ENCODE results near the gene NLK. TPM values are rescaled to one million over a fixed set of nuclear protein-coding genes. Genes with fewer than 3 reads are reported as not detected.

The NLK gene
- total RNA-seq, 1 experiment from 2014 or later: 28.0 TPM

GRCh38 chr17:28069061-28069460 is 26.6 kb downstream of the NLK start:
- Histone ChIP-seq H3K4me3 (ENCODE audit: low read depth in 2 of 2, low read length in 2 of 2) (no peak overlapping the region), H3K27ac (ENCODE audit: low read length) (no peak overlapping the region), H3K4me1 (ENCODE audit: control insufficient read depth, insufficient read depth, low read length) (no peaks in the 10 kb centered on the region), H3K27me3 (ENCODE audit: control insufficient read depth, insufficient read depth, low read length) (no peaks in the 10 kb centered on the region), H3K9me3 (ENCODE audit: control insufficient read depth, insufficient read depth, low read depth, low read length) (no peaks in the 10 kb centered on the region), H3K36me3 (ENCODE audit: control insufficient read depth, insufficient read depth, low read length) (no peaks in the 10 kb centered on the region)
- DNase-seq (ENCODE audit: low read depth, low spot score) (no peak), ATAC-seq (no peak)
- TF ChIP-seq TCF7L2 (IDR thresholded peaks at IDR 0.05; ENCODE audit: low read depth, low read length) (no peak), SIN3A (IDR thresholded peaks at IDR 0.05; ENCODE audit: borderline replicate concordance, insufficient read depth, low read depth, low read length) (no peak), REST (IDR thresholded peaks at IDR 0.05; ENCODE audit: insufficient read depth in 1 of 2, low read depth in 2 of 2, low read length in 1 of 2) (no peak), CTCF (IDR thresholded peaks at IDR 0.05) (no peak), POLR2AphosphoS5 (IDR thresholded peaks at IDR 0.05; ENCODE audit: low read depth, low read length) (no peak)
- in situ Hi-C loops (cut with HindIII; ENCODE audit: low pct_unique_long_range_greater_than_20kb, low sequenced_read_pairs): no loop called here
- CTCF ChIA-PET: no interaction called here
- intact Hi-C loops (cut with micrococcal nuclease; ENCODE audit: unreplicated experiment): loop anchor here (5.0 kb wide), 1 partner anchor 52 kb away; no protein-coding TSS in a partner anchor
- POLR2A ChIA-PET: no interaction called here
- BruUV-seq (replicated peaks): no TSS peak

- Histone ChIP-seq H3K4me1 (ENCODE audit: control insufficient read depth, insufficient read depth, low read length) (0 out of 2 replicates have a peak, but pooled peaks cover 5% of the 10 kb centered on the region), H3K9me3 (ENCODE audit: control insufficient read depth, insufficient read depth, low read depth, low read length) (no peaks in the 10 kb centered on the region), H3K27me3 (ENCODE audit: control insufficient read depth, insufficient read depth, low read length) (no peaks in the 10 kb centered on the region), H3K27ac (ENCODE audit: low read length) (no peak overlapping the region), H3K36me3 (ENCODE audit: control insufficient read depth, insufficient read depth, low read length) (no peaks in the 10 kb centered on the region), H3K4me3 (ENCODE audit: low read depth in 2 of 2, low read length in 2 of 2) (no peak overlapping the region)
- ChIA-PET CTCF (no interaction called here), POLR2A (no interaction called here)
- TF ChIP-seq CTCF (IDR thresholded peaks at IDR 0.05): no peak
- no peak for TF ChIP-seq SIN3A (IDR thresholded peaks at IDR 0.05; ENCODE audit: borderline replicate concordance, insufficient read depth, low read depth, low read length)
- TF ChIP-seq REST (IDR thresholded peaks at IDR 0.05; ENCODE audit: insufficient read depth in 1 of 2, low read depth in 2 of 2, low read length in 1 of 2): no peak
- TF ChIP-seq TCF7L2 (IDR thresholded peaks at IDR 0.05; ENCODE audit: low read depth, low read length): no peak
- no peak for TF ChIP-seq POLR2AphosphoS5 (IDR thresholded peaks at IDR 0.05; ENCODE audit: low read depth, low read length)
- DNase-seq (ENCODE audit: low read depth, low spot score) (no peak), ATAC-seq (no peak)
- no TSS peak for BruUV-seq (replicated peaks)
- in situ Hi-C loops (cut with HindIII; ENCODE audit: low pct_unique_long_range_greater_than_20kb, low sequenced_read_pairs): no loop called here
- intact Hi-C loops (cut with micrococcal nuclease; ENCODE audit: unreplicated experiment): loop anchor here (10.0 kb wide), 1 partner anchor 76 kb away; no protein-coding TSS in a partner anchor
Observed at GRCh38 chr17:28071179-28071578, 28.7 kb downstream of the NLK start.
